Stimulated activated CD8-positive, alpha-beta memory T cell treated with anti-CD3 and anti-CD28 coated beads, Interleukin-12 subunit alpha, Interleukin-12 subunit beta, amount 100 ng/mL, for 24 hours (primary cell): ENCODE data around the gene TRIP12.
"Not testable (repeated sequence)": the region's sequence is repeated elsewhere in the genome, so short reads cannot be mapped to it uniquely, and the experiment has no call there.

ENCODE experiments used
- DNase-seq: peaks from one replicate; pipeline ENCODE4 v3.0.0-alpha.2; 2020; ENCODE audit errors: extremely low read depth

Gene TRIP12

GRCh38 chr2:229831805-229832509 is 89.9 kb downstream of the TRIP12 start:
- DNase-seq = no peak

- DNase-seq = no peak
These were observed 96.3 kb downstream of the TRIP12 start for GRCh38 chr2:229825476-229825875.

- DNase-seq = no peak
These were observed 100.5 kb downstream of the TRIP12 start for GRCh38 chr2:229821316-229821715.

GRCh38 chr2:229818230-229818629 is 103.6 kb downstream of the TRIP12 start:
- DNase-seq = no peak

- no peak for DNase-seq
These were observed 106.0 kb downstream of the TRIP12 start for GRCh38 chr2:229815858-229816257.

- no peak for DNase-seq
These were observed 106.5 kb downstream of the TRIP12 start for GRCh38 chr2:229815342-229815741.

GRCh38 chr2:229810786-229811185 is 111.0 kb downstream of the TRIP12 start:
- no peak for DNase-seq

GRCh38 chr2:229805559-229805958 is 116.2 kb downstream of the TRIP12 start:
- no peak for DNase-seq

GRCh38 chr2:229802785-229803184 is 119.0 kb downstream of the TRIP12 start:
- no peak for DNase-seq

- DNase-seq = peak; percentile 16
These were observed 120.6 kb downstream of the TRIP12 start for GRCh38 chr2:229800997-229801754.

- DNase-seq = no peak
These were observed 123.2 kb downstream of the TRIP12 start for GRCh38 chr2:229798446-229799155.

GRCh38 chr2:229795058-229795457 is 126.8 kb downstream of the TRIP12 start:
- DNase-seq = no peak

- DNase-seq = no peak
These were observed 127.2 kb downstream of the TRIP12 start for GRCh38 chr2:229794636-229795035.

- DNase-seq = not testable (repeated sequence)
These were observed 135.5 kb downstream of the TRIP12 start for GRCh38 chr2:229786289-229786688.

- DNase-seq = no peak
These were observed 137.0 kb downstream of the TRIP12 start for GRCh38 chr2:229784791-229785190.

GRCh38 chr2:229783108-229783721 is 138.6 kb downstream of the TRIP12 start:
- DNase-seq = no peak

GRCh38 chr2:229780856-229781773 is 140.7 kb downstream of the TRIP12 start:
- DNase-seq = no peak

GRCh38 chr2:229779650-229780049 is 142.2 kb downstream of the TRIP12 start:
- DNase-seq = no peak

- no peak for DNase-seq
These were observed 144.1 kb downstream of the TRIP12 start for GRCh38 chr2:229777716-229778115.

GRCh38 chr2:229775614-229776313 is 146.0 kb downstream of the TRIP12 start:
- DNase-seq = no peak
